SW480 (cell line): ENCODE measurements around the gene ANP32B.
"Not testable (repeated sequence)": the region's sequence is repeated elsewhere in the genome, so short reads cannot be mapped to it uniquely, and the experiment has no call there.

ENCODE experiments used
- DNase-seq: peaks from one replicate; pipeline ENCODE4 v3.0.0-alpha.2; 2016; ENCODE audit warnings: low spot score

The ANP32B gene

DNA sequence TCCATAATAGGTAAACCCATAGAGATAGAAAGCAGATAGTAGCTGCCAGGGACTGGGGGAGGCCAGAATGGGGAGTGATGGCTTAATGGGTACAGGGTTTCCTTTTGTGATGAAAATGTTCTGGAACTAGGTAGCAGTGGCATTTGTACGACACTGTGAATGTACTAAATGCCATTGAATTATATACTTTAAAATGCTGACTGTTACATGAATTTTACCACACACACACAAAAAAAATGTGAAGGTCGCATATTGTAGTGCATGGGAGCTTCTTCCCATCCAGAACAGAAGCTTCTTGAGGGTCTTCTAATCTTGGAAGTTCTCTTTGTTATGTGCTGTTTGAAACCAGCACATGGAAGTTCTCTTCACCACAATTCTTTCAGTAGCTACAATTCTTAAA is 19.9 kb upstream of the ANP32B start:
- no peak for DNase-seq

DNA sequence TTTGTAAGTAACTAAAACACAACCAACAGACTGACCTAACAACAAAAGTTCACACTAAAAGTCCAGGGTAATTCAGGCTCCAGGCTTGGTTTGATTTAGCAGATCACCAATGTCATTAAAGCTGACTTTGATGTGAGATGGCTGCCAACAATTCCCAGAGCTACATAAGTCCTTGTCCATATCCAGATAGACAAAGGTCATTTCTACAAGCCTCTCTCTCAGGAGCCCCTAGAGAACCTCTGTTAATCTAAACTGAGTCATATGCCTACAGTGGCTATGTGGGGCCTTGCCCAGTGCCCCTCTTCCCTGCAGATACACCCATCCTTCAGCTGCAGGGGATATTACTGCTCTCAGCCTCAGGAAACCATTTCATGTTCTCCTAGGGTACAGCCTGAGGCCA is 18.2 kb upstream of the ANP32B start:
- DNase-seq = no peak

DNA sequence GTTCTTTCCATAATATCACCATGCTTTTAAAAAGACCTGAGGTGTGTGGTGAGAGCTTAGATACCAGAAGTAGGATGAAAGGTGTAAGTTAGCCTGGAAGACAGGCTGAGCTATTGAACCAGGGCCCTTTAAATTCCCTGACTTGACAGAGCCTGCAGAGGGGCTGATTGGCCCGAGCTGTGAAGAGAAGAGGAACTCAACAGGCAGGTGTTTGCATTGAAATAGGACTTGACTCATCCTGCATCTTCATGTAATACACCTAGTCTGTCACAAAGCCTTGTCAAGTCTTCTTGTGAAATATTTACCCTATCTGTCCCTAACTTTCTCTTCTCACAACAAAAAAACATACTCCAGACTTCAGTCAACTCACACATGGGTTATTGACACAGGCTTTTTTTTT is 16.6 kb upstream of the ANP32B start:
- no peak for DNase-seq

GRCh38 chr9:97969014-97969413 is 14.1 kb upstream of the ANP32B start:
- no peak for DNase-seq

DNA sequence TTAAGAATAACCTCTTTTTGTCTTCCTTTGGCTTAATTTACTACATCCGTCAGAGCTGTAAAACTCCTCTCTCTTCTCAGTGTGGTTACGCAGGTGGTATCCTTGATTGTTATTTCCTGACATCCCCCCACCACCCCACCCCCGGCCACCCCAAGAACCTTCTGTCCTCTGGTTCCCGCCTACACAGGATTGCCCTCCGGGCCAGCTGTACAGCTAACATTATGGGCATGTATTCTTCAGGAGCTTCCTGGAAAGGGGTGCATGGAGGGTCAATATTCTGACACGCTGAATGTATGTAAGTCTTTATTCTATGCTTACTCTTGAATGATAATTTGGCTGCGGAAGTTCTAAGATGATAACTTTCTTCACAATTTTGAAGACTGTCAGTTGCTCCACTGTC is 13.0 kb upstream of the ANP32B start:
- DNase-seq = no peak

- no peak for DNase-seq
These were observed 10.4 kb upstream of the ANP32B start for GRCh38 chr9:97972753-97973152.

GRCh38 chr9:97975376-97975775 is 7.8 kb upstream of the ANP32B start:
- DNase-seq = no peak

DNA sequence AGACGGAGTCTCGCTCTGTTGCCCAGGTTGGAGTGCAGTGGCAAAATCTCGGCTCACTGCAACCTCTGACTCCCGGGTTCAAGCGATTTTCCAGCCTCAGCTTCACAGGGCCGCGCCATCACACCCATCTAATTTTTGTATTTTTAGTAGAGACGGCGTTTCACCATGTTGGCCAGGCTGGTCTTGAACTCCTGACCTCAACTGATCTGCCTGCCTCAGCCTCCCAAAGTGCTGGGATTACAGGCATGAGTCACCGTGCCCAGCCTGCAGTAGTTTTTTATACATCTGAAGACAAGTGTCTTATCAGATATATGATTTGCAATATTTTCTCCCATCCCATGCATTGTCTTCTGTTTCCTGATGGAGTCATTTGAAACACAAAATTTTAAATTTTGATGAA is 6.5 kb upstream of the ANP32B start:
- DNase-seq = not testable (repeated sequence)

DNA sequence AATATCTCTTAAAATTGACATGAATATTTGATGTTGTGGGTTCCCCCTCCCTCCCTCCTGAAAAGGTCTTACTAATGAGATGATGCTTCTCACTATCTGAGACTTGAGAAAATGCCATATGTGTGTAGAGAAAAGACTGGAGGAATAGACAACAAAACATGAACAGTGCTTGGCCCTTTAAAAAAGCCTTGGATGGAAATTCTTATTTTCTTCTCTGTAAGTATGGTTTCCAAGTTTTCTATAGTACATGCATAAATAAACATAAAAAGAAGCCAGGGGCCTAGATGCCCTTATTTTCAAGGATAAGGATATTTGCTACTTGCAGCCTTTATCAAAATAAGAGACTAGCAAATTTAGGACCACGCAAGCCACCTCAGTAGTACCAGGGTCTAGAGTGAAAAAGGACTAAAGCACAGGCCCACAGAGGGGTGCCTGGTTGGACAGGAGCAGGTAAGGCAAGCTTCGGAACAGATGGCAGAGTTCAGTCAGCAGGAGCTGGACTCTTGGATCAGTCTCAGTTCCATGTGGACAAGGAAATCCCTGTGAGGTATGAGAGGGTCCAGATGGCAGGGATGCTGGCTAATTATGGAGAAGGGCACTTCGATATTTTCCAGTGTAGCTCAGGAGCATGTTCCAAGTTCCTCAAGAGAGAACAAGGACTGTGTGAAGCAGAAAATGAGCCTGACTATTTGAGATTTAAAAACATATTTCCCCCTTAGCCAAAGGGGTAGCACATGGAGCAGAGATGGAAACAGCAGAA is 4.6 kb upstream of the ANP32B start:
- DNase-seq = no peak

DNA sequence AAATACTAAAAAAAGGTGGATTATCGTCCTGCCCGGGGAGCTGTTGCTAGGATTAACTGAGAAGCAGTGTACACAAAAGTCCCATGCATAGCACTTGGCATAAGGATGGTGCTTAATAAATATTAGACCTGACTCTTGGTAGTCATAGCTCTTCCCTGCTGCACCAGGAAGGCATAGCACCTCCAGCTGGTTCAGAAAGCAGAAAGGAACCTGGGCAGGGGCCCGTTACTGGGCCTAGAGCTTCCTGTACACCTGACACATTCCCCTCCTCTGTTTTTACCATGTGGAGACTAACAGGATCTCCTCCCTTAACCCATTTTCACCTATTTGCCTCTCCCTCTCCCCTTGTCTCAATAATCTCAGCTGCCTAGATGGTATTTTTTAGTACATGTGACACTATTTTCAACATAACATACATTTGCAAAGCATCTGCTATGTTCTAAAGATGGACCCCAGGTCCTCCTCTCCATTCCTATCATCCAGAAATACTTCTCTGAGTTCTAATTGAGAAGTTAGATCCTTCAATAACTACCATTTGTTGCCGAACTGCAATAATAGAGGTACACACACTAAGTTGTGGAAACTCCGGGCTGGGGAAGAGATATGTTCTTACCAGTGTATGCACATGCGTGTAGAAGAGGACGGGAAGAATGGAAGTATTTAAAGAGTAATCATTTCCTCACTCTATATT is 3.2 kb upstream of the ANP32B start:
- DNase-seq = no peak

- peak; percentile 34 for DNase-seq
These were observed 2.7 kb upstream of the ANP32B start for GRCh38 chr9:97980479-97980803.

DNA sequence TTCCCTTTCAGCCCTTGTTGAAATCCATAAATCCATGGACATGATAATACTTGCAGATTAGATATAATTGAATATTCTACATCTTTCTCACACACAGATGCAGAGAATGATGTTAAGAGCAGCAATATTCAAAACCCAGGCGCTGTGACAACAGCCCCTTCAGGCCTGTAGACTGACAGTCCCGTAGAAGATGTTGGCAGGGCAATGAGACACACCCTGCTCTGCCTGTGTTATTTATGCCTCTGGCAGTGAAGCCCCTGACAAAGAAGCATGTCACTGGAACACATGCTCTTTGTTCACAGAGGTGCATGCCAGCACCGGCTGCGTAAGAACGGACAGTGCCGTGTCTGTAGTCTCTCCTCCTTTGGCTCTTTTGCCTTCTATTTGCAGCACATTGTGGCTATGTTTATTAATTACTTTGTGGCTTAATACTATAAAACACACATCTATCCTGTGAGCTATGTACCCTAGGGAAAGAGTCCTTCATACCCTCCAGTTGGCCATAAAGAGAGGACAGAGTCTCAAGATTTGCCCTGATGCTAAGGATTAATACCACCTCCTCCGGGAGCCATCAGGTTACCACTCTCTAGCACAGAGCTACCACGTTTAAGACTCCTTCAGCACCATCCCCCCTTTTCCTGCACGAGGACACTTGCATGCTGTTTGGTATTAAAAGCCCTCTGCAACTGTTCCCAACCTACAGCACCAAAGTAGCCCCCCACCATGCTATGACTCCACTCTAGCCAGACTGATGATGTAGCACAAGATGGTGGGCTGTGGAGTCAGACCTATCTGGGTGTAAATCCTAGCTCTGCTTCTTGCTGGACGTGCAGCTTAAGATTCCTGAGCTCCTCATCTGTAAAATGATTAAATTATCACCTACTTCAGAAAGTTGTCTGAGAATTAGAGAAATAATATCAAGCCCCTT is 2.0 kb upstream of the ANP32B start:
- peak; percentile 80 for DNase-seq

DNA sequence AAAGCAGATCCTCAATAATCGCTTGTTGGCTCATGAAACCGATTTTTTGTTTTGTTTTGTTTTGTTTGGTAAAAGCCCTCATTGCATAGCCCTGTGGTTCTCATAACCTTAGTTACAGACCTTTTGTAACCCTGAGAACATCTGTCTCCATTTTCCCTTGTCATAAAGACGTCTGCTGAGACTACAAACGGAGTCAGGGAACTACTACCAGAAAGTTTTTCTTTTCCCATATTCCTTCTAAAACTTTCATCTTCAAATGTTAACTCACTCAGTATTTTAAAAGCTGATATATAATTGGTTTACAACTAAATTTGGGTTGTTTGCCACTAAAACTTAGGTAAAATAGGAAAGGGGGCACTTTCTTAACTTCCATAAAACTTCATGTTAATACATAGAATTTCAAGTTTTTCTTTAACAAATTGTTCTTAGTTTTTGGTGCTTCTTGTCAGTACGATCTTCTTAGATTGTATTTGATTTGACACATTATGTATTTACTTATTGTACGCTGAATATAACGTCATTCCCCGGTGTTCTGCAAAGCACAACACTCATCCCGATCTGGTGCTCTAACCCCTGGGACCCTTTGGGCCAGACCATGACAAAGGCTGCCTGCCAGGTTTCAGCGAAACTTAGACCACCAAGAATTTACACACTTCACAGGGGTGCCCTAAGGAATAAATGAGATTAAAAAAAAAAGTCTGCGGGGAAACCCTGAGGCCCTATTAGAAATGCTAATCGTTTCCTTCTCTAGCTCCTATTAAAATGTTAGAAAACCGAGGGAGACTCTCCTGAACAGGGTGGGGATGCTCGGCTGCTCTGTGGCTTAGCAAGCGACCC is 1.1 kb upstream of the ANP32B start:
- peak; percentile 27 for DNase-seq

GRCh38 chr9:97983589-97984187 is 547 bp downstream of the ANP32B start:
- peak; percentile 36 for DNase-seq

DNA sequence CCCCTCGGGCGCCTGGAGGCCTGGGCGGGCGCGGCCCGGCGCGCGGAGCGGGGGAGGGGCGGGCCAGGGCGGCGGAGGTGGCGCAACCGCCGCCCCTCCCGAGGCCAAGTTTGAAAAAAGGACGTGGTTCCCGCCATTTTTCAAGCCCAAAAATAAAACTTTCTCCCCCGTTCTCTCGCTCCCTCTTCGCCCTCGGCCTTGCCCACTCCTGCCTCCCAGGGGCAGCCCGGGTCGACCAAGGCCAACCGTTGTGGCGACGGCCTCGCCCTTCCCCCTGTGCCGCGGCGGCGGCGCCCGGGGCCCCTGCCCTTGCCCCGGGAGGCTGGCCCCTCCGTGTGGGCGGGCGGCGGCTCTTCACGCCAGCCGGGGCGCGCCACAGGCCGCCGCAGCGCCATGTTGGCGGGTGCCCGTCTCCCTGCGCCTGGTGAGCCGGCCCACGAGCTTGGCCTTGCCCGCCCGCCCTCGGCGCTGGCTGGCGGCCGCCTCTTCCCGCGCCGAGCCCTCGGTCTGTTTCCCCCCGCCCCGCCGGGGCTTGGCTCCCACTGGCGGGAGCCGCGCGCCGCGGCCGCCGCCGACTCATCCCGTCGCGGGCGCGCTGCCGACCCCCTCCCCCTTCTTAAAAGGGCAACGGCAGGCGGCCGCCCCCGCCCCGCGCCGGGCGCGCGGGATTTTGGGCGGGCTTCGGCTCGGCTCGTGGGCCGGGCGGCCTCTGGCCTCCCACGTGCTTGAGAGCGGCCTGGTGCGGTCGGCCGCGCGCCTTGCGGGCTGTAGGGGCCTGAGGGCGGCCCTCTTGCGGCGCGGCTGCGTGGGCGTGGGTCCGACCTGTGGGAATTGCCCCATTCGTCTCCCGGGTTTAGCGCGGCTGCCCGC is 1.3 kb downstream of the ANP32B start:
- peak; percentile 74 for DNase-seq

DNA sequence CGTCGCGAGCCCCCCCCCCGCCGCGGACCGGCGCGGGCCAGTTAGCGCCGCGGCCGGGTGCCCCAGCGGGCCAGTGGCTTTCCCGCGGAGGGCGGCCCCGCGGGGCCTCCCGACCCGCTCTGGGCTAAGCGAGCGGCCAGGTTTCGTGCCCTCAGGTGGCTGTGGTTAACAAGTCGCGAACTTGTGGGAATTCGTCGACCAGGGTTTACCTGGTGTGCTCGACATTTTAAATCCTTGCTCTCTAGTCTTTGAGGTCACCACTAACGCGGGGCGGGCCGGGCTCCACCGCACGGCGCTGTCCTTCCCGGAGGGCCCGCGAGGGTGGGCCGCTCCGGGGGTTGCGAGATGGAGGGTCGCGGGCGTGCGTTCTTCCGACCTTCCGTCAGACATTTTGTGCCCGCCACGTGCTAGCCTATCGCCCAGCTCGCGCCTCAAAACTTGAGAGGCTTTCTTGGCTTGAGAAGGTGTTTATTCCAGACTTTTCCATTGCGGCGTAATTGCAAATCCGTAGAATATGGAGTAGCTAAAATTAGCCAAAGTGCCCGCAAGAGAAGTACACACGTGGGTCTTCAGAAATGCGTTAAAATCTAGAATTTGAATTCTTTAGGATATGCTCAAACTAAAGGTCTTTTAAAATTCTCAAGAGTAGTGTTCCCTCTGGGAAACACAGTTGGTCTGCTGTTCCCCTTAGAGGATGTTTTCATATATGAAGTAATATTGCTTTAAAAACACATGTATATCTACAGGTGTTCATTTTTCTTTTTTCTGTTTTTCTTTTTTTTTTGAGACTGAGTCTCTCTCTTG is 2.1 kb downstream of the ANP32B start:
- peak; percentile 49 for DNase-seq

DNA sequence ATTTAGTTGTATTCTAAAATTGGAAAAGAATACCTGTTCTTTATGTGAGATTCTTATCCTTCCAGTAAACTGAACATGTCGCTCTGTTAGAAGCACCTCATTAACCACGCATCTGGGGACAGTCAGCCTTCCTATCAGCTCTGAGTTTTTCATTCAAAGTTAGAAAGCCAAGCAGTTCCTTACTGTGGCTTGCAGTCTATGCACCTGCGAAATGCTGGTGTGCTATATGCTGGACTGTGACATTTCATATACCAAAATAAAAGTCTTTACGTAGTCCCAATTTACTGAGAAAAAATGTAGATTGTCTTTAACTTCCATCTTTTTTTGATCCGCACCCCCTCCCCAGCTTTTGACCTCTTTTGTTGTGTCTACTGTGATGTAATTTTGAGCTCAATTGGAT is 4.3 kb downstream of the ANP32B start:
- DNase-seq = no peak

GRCh38 chr9:97990259-97990658 is 7.1 kb downstream of the ANP32B start:
- DNase-seq = peak; percentile 25

DNA sequence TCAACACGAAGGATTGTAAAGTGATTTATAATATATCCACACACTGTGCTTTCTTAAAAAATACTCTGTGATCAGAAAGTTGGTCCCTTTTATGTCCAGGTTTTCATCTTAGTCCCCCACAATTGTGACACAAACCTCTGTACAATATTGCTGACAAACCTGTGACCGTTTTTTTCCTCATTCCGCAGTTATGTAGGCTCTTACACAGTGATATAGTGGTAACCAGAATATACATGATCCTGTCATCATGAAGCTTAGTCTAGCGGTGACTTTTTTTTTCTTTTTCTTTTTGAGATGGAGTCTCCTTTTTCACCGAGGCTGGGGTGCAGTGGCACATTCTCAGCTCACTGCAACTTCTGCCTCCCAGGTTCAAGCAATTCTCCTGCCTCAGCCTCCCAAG is 8.7 kb downstream of the ANP32B start:
- DNase-seq = no peak

DNA sequence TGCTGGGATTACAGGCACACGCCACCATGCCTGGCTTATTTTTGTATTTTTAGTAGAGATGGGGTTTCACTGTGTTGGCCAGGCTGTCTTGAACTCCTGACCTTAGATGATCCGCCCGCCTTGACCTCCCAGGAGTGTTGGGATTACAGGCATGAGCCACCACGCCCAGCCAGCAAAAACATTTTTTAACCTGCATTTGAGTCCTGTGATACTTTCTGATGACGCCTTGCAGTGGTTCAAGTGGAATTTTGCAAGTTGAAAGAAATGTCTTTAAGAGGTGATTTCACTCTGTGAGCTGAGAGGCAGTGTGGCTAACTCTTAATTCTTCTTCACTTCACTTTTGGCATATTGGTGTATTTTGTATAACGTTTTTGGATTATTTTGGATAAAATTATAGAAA is 9.1 kb downstream of the ANP32B start:
- no peak for DNase-seq
